ENCODE data around the gene COX6A2. TPM values are rescaled to one million over a fixed set of nuclear protein-coding genes. Genes with fewer than 3 reads are reported as not detected.

Gene COX6A2
- total and polyA plus RNA-seq, 2 experiments from 2014 or later = not detected

DNA sequence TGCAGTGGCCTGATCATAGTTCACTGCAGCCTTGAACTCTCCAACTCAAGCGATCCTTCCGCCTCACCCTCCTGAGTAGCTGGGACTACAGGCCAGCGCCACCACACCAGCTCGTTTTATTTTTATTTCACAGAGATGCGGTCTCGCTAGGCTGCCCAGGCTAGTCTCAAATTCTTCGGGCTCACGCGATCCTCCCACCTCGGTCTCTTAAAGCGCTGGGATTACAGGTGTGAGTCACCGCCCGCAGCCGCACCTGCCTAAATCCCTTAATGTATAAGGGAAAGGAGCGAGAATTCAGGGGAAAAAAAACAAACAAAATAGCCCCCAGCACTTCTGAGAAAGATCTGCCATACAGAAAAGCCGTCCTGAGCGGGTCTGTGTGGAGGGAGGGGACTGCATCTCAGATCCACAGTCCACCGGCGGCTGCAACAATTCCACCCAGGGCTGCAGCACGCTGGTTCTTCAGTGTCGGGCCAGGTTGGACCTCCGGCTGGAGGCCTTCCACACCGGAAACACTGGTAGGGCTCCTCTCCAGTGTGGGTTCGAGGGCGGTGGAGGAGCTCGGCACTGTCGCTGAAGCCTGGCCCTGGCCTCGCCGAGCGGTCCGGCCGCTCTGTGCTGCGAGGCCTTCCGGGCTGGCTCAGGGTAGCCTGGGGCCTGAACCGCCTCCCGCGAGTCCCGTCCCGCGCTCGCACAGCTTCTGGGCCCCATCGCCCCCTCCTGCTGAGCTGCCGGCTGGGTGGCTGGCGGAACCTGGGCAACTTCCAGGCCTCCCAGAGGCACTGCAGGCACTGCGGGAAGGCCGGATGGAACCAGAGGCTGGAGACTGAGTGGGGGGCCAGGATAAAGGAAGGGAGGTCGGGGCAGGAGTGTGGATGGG is 7.4 kb upstream of the COX6A2 start:
- Histone ChIP-seq H3K4me3 (no peak overlapping the region), H3K9me3 (ENCODE audit: low read depth) (no peaks in the 10 kb centered on the region), H2AFZ (no peak overlapping the region), H3K4me1 (ENCODE audit: insufficient read depth) (no peaks in the 10 kb centered on the region), H3K27me3 (replicated peaks; ENCODE audit: insufficient read depth) (no peaks in the 10 kb centered on the region), H4K20me1 (ENCODE audit: insufficient read depth) (no peaks in the 10 kb centered on the region), H3K27ac (no peak overlapping the region), H3K36me3 (ENCODE audit: low read depth) (no peaks in the 10 kb centered on the region), H3K79me2 (ENCODE audit: insufficient read depth) (no peaks in the 10 kb centered on the region), H3K9ac (no peak overlapping the region), H3K4me2 (ENCODE audit: unreplicated experiment) (no peak overlapping the region), H3K9me2 (ENCODE audit: insufficient read depth) (no peaks in the 10 kb centered on the region), H3F3A (ENCODE audit: insufficient read depth) (peaks cover 9% of the 10 kb centered on the region; the same call in 1 of the 2 replicates)
- no peak for TF ChIP-seq EZH2phosphoT487 (IDR thresholded peaks at IDR 0.05; ENCODE audit: insufficient read depth, low read depth)
- no peak for TF ChIP-seq EZH2 (IDR thresholded peaks at IDR 0.05; ENCODE audit: insufficient read depth, poor library complexity, severe bottlenecking)
- no peak for DNase-seq
- in situ Hi-C loops (cut with MboI) = loop anchor here (25.0 kb wide), 1 partner anchor 448 kb away; the partner anchor contains the start of gene HSD3B7
- 89 to 90% methylated on average over 39 to 47 of the region's 47 CpGs for WGBS, 2 experiments (ENCODE audit: low coverage in 1 of 2, low lambda C conversion rate in 2 of 2, missing lambda C conversion rate in 2 of 2)

GRCh38 chr16:31430380-31431052 is 2.4 kb upstream of the COX6A2 start:
- Histone ChIP-seq H3K79me2 (ENCODE audit: insufficient read depth) (no peaks in the 10 kb centered on the region), H3K36me3 (ENCODE audit: low read depth) (no peaks in the 10 kb centered on the region), H3K27ac (no peak overlapping the region), H3K9me3 (ENCODE audit: low read depth) (no peaks in the 10 kb centered on the region), H3K9me2 (ENCODE audit: insufficient read depth) (no peaks in the 10 kb centered on the region), H3F3A (ENCODE audit: insufficient read depth) (peaks cover 3% of the 10 kb centered on the region; the same call in 1 of the 2 replicates), H3K4me1 (ENCODE audit: insufficient read depth) (no peaks in the 10 kb centered on the region), H3K27me3 (replicated peaks; ENCODE audit: insufficient read depth) (no peaks in the 10 kb centered on the region), H3K9ac (no peak overlapping the region), H3K4me3 (no peak overlapping the region), H3K4me2 (ENCODE audit: unreplicated experiment) (no peak overlapping the region), H4K20me1 (ENCODE audit: insufficient read depth) (no peaks in the 10 kb centered on the region), H2AFZ (no peak overlapping the region)
- no peak for TF ChIP-seq EZH2 (IDR thresholded peaks at IDR 0.05; ENCODE audit: insufficient read depth, poor library complexity, severe bottlenecking)
- TF ChIP-seq EZH2phosphoT487 (IDR thresholded peaks at IDR 0.05; ENCODE audit: insufficient read depth, low read depth) = no peak
- WGBS, 2 experiments (ENCODE audit: low coverage in 1 of 2, low lambda C conversion rate in 2 of 2, missing lambda C conversion rate in 2 of 2) = 46 to 51% methylated on average over 5 of the region's 5 CpGs
- DNase-seq = no peak
- in situ Hi-C loops (cut with MboI) = loop anchor here (25.0 kb wide), 1 partner anchor 443 kb away; the partner anchor contains the start of gene HSD3B7

DNA sequence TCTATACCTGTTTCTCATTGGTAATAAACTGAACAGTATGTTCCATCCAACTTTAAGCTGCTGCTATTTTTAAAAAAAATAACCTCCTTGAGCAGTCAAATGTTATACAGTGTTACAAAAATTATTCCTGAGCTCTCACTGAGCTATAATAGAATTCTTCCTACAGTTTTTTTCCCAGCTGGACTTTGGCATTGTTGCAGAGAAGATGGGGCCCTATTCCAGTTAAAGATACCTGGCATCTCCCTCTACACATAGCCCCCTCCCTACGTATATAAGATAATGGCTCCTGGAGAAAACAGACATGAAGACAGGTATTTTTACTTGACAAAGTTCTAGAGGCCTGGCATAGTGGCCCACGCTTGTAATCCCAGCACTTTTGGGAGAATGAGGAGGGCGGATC is 1.6 kb upstream of the COX6A2 start:
- in situ Hi-C loops (cut with MboI) = loop anchor here (10.0 to 25.0 kb wide), 2 partner anchors 205 to 442 kb away; partner anchors contain the start of gene HSD3B7
- 81 to 89% methylated on average over 3 of the region's 3 CpGs for WGBS, 2 experiments (ENCODE audit: low coverage in 1 of 2, low lambda C conversion rate in 2 of 2, missing lambda C conversion rate in 2 of 2)
- DNase-seq = no peak

DNA sequence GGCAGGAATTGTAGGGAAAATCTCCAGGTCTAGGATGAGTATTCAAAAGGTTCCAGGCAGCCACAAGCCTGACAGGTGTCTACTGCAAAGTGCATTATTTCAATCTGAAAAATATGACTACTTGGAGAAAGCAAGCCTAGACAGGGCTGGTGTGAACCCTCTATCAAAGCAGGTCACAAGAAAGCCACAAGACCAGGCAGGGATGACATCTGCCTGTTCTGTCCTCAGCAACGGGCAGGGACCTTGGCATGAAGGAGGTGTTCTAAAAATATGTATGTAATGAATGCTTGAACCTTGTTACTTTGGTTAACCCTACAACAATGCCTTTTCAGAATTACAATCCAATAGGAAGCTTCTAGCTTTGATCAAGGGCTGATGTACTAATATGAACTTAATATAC is 1.2 kb upstream of the COX6A2 start:
- Histone ChIP-seq H4K20me1 (ENCODE audit: insufficient read depth) (no peaks in the 10 kb centered on the region), H3K36me3 (ENCODE audit: low read depth) (no peaks in the 10 kb centered on the region), H3K9me2 (ENCODE audit: insufficient read depth) (no peaks in the 10 kb centered on the region), H3K4me1 (ENCODE audit: insufficient read depth) (no peaks in the 10 kb centered on the region), H3K79me2 (ENCODE audit: insufficient read depth) (no peaks in the 10 kb centered on the region), H3K4me2 (ENCODE audit: unreplicated experiment) (no peak overlapping the region), H2AFZ (no peak overlapping the region), H3K27me3 (replicated peaks; ENCODE audit: insufficient read depth) (no peaks in the 10 kb centered on the region; the same call in 1 of the 2 replicates), H3K9ac (no peak overlapping the region), H3K9me3 (ENCODE audit: low read depth) (no peaks in the 10 kb centered on the region), H3K4me3 (no peak overlapping the region), H3K27ac (no peak overlapping the region), H3F3A (ENCODE audit: insufficient read depth) (peaks cover 3% of the 10 kb centered on the region; the same call in 1 of the 2 replicates)
- in situ Hi-C loops (cut with MboI) = loop anchor here (10.0 to 25.0 kb wide), 2 partner anchors 205 to 442 kb away; partner anchors contain the start of gene HSD3B7
- no peak for DNase-seq
- WGBS, 2 experiments (ENCODE audit: low coverage in 1 of 2, low lambda C conversion rate in 2 of 2, missing lambda C conversion rate in 2 of 2) = 11 to 16% methylated on average over 1 of the region's 1 CpG
- no peak for TF ChIP-seq EZH2phosphoT487 (IDR thresholded peaks at IDR 0.05; ENCODE audit: insufficient read depth, low read depth)
- TF ChIP-seq EZH2 (IDR thresholded peaks at IDR 0.05; ENCODE audit: insufficient read depth, poor library complexity, severe bottlenecking) = no peak

More for the DNA sequence above, 1.6 kb upstream of the COX6A2 start:
- Histone ChIP-seq H3F3A (ENCODE audit: insufficient read depth) (peaks cover 3% of the 10 kb centered on the region; the same call in 1 of the 2 replicates), H3K27me3 (replicated peaks; ENCODE audit: insufficient read depth) (no peaks in the 10 kb centered on the region; the same call in 1 of the 2 replicates), H3K9ac (no peak overlapping the region), H3K27ac (no peak overlapping the region), H3K9me2 (ENCODE audit: insufficient read depth) (no peaks in the 10 kb centered on the region), H3K9me3 (ENCODE audit: low read depth) (no peaks in the 10 kb centered on the region), H4K20me1 (ENCODE audit: insufficient read depth) (no peaks in the 10 kb centered on the region), H3K79me2 (ENCODE audit: insufficient read depth) (no peaks in the 10 kb centered on the region), H3K4me3 (no peak overlapping the region), H3K36me3 (ENCODE audit: low read depth) (no peaks in the 10 kb centered on the region), H3K4me2 (ENCODE audit: unreplicated experiment) (no peak overlapping the region), H3K4me1 (ENCODE audit: insufficient read depth) (no peaks in the 10 kb centered on the region), H2AFZ (no peak overlapping the region)
- TF ChIP-seq EZH2phosphoT487 (IDR thresholded peaks at IDR 0.05; ENCODE audit: insufficient read depth, low read depth) (no peak), EZH2 (IDR thresholded peaks at IDR 0.05; ENCODE audit: insufficient read depth, poor library complexity, severe bottlenecking) (no peak)

All from GM23248 (cell line).